KOPT-K1 (cell line): ENCODE data around the gene ZNF331.
"Not testable (repeated sequence)": the region's sequence is repeated elsewhere in the genome, so short reads cannot be mapped to it uniquely, and the experiment has no call there.

Experiments
- H3K27ac ChIP-seq: fragments of 200-600 bp; sonication (generic); 2 replicates; pipeline ENCODE4 v1.5.1; 2016; ENCODE audit warnings: antibody characterized with exemption, mild to moderate bottlenecking, low read depth, low read length; ENCODE audit not compliant: poor library complexity, severe bottlenecking
- H3K36me3 ChIP-seq: fragments of 200-600 bp; sonication (generic); 2 replicates; pipeline ENCODE4 v1.5.1; 2017; ENCODE audit warnings: antibody characterized with exemption, mild to moderate bottlenecking, low read length, moderate library complexity; ENCODE audit not compliant: insufficient read depth
- H3K9me3 ChIP-seq: fragments of 200-600 bp; sonication (generic); 2 replicates; pipeline ENCODE4 v1.5.1; 2017; ENCODE audit warnings: antibody characterized with exemption, low read length, mild to moderate bottlenecking; ENCODE audit not compliant: insufficient read depth, poor library complexity, severe bottlenecking

The ZNF331 gene

GRCh38 chr19:53537521-53538377 lies at the start of gene ZNF331:
ZNF331 (plus strand) TSS chr19:53538145; CDS start chr19:53569377, 31,232 bp downstream.
- H3K27ac ChIP-seq: peak within 1 kb of the TSS; percentile 59
- H3K36me3 ChIP-seq: peaks cover 42% of the 10 kb centered on the region
- no peaks in the 10 kb centered on the region for H3K9me3 ChIP-seq

DNA sequence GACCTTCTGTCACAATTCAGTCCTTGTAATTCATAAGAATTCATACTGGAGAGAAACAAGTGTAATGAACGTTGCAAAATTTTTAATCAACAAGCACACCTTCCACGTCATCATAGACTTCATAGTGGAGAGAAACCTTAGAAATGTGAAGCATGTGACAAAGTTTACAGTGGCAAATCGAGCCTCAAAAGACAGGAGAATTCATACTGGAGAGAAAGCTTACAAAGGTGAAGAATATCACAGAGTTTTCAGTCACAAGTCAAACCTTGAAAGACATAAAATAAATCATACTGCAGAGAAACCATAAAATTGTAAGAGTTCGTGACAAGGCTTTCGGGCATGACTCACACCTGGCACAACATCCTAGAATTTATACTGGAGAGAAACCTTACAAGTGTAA lies 45.8 kb upstream of the ZNF331 start:
- Histone ChIP-seq H3K36me3 (peaks cover 81% of the 10 kb centered on the region), H3K27ac (no peak overlapping the region), H3K9me3 (peaks cover 85% of the 10 kb centered on the region)

- H3K36me3 ChIP-seq: peaks cover 28% of the 10 kb centered on the region
- peaks cover 32% of the 10 kb centered on the region for H3K9me3 ChIP-seq
- not testable (repeated sequence) for H3K27ac ChIP-seq
Observed at GRCh38 chr19:53497311-53498023, 40.5 kb upstream of the ZNF331 start.

DNA sequence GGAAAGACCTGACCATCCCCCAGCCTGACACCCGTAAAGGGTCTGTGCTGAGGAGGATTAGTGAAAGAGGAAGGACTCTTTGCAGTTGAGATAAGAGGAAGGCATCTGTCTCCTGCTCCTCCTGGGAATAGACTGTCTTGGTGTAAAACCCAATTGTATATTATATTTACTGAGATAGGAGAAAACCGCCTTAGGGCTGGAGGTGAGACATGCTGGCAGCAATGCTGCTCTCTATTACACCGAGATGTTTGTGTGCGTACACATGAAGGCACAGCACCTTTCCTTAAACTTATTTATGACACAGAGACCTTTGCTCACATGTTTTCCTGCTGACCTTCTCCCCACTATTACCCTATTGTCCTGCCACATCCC lies 39.9 kb upstream of the ZNF331 start:
- Histone ChIP-seq H3K36me3 (peaks cover 22% of the 10 kb centered on the region), H3K9me3 (peaks cover 26% of the 10 kb centered on the region)
- H3K27ac ChIP-seq: not testable (repeated sequence)

DNA sequence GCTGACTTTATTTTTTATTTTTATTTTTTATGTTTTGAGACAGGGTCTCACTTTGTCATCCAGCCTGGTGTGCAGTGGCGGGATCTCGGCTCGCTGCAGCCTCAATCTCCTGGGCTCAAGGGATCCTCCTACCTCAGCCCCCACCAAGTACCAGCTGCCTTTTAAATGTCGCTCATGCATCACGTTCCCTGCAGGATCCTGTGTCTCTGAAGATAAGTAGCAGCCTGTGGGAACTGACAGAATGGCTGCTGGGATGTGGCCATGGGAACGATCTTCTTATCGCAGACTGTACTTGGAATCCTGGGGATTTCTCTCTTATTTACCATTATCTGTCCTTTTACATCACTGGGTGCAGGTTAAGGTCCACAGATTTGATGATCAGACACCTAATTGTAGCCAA lies 34.8 kb upstream of the ZNF331 start:
- not testable (repeated sequence) for H3K36me3 ChIP-seq, H3K27ac ChIP-seq, H3K9me3 ChIP-seq

GRCh38 chr19:53503671-53504364 lies 34.1 kb upstream of the ZNF331 start:
- H3K9me3 ChIP-seq, H3K27ac ChIP-seq, H3K36me3 ChIP-seq: not testable (repeated sequence)

DNA sequence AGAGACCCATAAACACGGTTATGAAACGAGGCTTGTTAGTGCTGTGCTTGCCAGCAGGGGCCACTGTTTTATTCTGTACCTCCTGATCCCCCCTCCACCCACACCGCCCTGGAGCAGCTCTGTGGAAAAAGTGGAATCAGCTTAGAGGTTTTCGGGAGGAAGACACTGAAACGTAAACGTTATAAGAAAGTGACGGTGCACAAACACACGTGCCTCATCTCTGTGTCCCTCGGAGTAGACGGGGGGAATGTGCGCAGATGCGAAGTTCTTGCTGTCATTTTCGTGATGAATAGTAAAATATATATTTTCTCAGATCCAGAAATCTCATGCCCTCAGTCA lies 33.6 kb upstream of the ZNF331 start:
- not testable (repeated sequence) for H3K9me3 ChIP-seq, H3K27ac ChIP-seq, H3K36me3 ChIP-seq

DNA sequence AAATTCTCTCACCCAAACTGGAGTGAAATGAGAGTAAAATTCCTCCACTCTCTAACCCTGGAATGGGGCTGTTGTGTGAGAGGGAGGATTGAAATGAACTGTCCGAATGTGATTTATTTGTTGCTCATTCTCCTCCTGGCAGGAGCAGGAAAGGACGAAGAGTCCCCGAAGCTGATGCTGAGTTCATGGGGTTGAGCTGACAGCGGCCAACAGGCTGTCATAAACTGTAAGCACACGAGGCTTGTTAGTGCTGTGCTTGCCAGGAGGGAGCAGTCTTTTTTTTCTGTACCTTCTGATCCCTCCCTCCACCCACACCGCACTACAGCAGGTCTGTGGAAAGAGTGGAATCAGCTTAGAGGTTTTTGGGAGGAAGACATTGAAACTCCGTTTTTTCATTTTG lies 33.1 kb upstream of the ZNF331 start:
- Histone ChIP-seq H3K9me3 (no peaks in the 10 kb centered on the region), H3K27ac (no peak overlapping the region), H3K36me3 (no peaks in the 10 kb centered on the region)

DNA sequence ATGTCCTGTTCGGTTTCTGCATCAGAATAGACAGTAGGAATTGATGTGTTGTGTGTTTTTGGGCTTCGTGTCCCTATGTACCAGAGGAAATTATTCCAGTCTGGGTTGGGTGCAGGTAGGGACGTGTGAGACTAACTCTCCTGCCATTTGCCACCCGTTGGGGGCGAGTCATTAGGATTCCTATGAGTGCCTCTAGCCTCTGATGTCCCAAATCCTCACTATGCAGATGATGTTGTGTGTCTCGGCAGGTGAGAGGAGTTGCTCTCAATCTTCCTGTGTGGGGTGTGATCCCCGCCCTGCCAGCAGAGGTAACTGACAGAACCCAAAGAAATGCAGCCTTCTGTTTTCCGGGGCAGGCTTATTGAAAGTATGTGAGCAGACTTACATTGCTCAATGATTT lies 31.2 kb upstream of the ZNF331 start:
- no peaks in the 10 kb centered on the region for H3K36me3 ChIP-seq
- H3K27ac ChIP-seq: no peak overlapping the region
- no peaks in the 10 kb centered on the region for H3K9me3 ChIP-seq

GRCh38 chr19:53507523-53508442 lies 30.2 kb upstream of the ZNF331 start:
- Histone ChIP-seq H3K27ac (no peak overlapping the region), H3K36me3 (no peaks in the 10 kb centered on the region), H3K9me3 (no peaks in the 10 kb centered on the region)

DNA sequence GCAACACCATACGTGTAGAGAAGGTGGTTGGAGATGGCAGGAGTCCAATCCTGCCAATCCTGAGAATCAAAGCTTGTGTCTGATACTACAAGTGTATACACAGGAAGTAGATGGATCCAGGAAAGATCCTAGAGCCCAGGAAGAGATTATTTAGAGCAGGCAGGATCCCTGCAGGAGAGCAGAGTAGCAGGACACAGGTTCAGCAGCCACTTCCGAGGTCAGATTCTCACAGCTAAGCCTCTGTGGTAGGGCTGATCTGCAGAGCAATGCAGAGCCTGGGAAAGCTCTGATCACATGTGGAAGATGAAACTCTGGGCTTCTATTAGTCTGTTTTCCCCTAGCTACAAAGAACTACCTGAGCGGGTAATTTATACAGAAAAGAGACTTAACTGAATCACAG lies 28.5 kb upstream of the ZNF331 start:
- H3K9me3 ChIP-seq: no peaks in the 10 kb centered on the region
- H3K27ac ChIP-seq: no peak overlapping the region
- H3K36me3 ChIP-seq: no peaks in the 10 kb centered on the region

DNA sequence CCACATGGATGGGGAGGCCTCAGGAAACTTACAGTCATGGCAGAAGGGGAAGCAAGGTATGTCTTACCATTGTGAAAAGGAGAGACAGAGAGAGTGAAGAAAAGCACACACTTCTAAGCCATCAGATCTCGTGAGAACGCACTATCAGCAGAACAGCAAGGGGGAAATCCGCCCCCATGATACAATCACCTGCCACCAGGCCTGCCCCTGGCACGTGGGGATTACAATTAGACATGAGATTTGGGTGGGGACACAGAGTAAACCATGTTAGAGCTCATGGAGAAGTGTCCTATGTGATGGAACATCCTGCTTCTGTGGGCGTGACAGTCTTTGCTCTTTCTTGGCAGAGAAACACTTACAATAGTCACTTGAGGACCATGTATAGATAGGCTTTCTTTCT lies 28.1 kb upstream of the ZNF331 start:
- H3K27ac ChIP-seq: no peak overlapping the region
- H3K36me3 ChIP-seq: no peaks in the 10 kb centered on the region
- H3K9me3 ChIP-seq: no peaks in the 10 kb centered on the region

DNA sequence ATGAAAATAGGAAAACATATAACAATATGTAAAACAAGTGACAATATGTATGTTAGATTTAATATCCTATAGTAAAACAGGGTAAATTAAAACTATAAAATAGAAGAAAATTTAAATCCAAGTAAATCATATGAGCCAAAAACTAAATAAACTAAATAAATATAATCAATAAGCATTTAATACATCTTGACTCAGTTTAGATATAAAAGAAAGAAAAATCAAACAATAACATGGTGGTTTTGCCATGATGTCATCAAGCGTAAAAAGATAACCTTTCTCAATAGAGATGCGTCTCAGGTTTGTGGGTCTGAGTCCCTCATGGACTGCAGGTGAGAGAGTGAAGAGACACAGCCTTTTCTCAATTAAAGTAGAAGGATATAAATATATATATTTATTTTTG lies 26.6 kb upstream of the ZNF331 start:
- H3K36me3 ChIP-seq: no peaks in the 10 kb centered on the region
- H3K27ac ChIP-seq: no peak overlapping the region
- no peaks in the 10 kb centered on the region for H3K9me3 ChIP-seq

- H3K9me3 ChIP-seq: no peaks in the 10 kb centered on the region
- no peaks in the 10 kb centered on the region for H3K36me3 ChIP-seq
- no peak overlapping the region for H3K27ac ChIP-seq
Observed at GRCh38 chr19:53511933-53512374, 26.0 kb upstream of the ZNF331 start.
